Left ventricle myocardium inferior (tissue), 1 donor: ENCODE measurements around the gene HEXIM1. TPM values are rescaled to one million over a fixed set of nuclear protein-coding genes. Genes with fewer than 3 reads are reported as not detected.

Source experiments
- DNase-seq: peaks from one replicate; pipeline ENCODE4 v3.0.0-alpha.2; 2020
- H3K27ac ChIP-seq: fragments of 200-600 bp; replicated peaks from 2 replicates; pipeline ENCODE4 v1.8.0; 2021
- H3K27me3 ChIP-seq: fragments of 200-600 bp; 2 replicates; pipeline ENCODE4 v1.8.0; 2021; ENCODE audit warnings: low read depth
- H3K36me3 ChIP-seq: fragments of 200-600 bp; 2 replicates; pipeline ENCODE4 v1.8.0; 2021
- H3K4me1 ChIP-seq: fragments of 200-600 bp; 2 replicates; pipeline ENCODE4 v1.8.0; 2021
- H3K4me3 ChIP-seq: fragments of 200-600 bp; 2 replicates; pipeline ENCODE4 v1.8.0; 2021; ENCODE audit warnings: mild to moderate bottlenecking, moderate library complexity
- H3K9me3 ChIP-seq: fragments of 200-600 bp; replicated peaks from 2 replicates; pipeline ENCODE4 v1.8.0; 2021
- CTCF ChIP-seq: fragments of 200-600 bp; IDR thresholded peaks from 2 replicates; pipeline ENCODE4 v1.8.0; 2021; ENCODE audit warnings: antibody characterized with exemption, mild to moderate bottlenecking, borderline replicate concordance
- intact Hi-C: fragments of 100-400 bp; cut with micrococcal nuclease; formaldehyde crosslinking; loops from one replicate; pipeline ENCODE4 v1.11.0; 2022
- total RNA-seq: library from RNA; stranded (reverse); fragmentation: NEBNext Ultra II Directional; extraction: Animal tissue kit (Norgen Biotek cat#: 25700); gene quantifications from one replicate; pipeline ENCODE4 v1.2.1, GENCODE V29; 2021
- donor health status: DM: no; HTN: yes; CAD: no; lungs with severe emphysema.

HEXIM1 gene
- total RNA-seq, 1 donor from 2014 or later: 28.8 TPM

DNA sequence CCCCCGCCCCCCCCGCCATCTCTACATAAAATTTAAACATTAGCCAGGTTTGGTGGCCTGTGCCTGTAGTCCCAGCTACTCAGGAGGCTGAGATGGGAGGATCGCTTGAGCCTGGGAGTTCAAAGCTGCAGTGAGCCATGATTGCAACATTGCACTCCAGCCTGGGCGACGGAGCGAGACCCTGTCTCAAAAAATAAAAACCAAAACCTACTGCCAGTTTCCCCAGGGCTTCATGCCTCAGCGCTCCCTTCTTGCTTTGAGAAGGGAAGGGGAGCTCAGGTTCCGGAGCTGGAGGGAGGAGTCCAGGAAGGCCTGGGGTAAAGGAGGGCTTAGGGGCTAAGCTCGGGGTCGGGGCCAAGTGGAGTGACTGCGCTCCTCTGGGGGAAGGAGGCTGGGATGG is 36.4 kb upstream of the HEXIM1 start:
- no peak overlapping the region for H3K4me3 ChIP-seq
- no peak for TF ChIP-seq CTCF
- H3K36me3 ChIP-seq: peaks cover 58% of the 10 kb centered on the region
- no peak for DNase-seq
- no peaks in the 10 kb centered on the region for H3K9me3 ChIP-seq
- intact Hi-C loops: no loop called here
- no peaks in the 10 kb centered on the region for H3K27me3 ChIP-seq
- peaks cover 61% of the 10 kb centered on the region for H3K4me1 ChIP-seq
- H3K27ac ChIP-seq: peak overlapping the region; percentile 95

GRCh38 chr17:45112559-45113423 is 35.5 kb upstream of the HEXIM1 start:
- peaks cover 51% of the 10 kb centered on the region for H3K4me1 ChIP-seq
- H3K27ac ChIP-seq: peak overlapping the region; percentile 95
- no peak for DNase-seq
- H3K36me3 ChIP-seq: peaks cover 57% of the 10 kb centered on the region
- no peaks in the 10 kb centered on the region for H3K27me3 ChIP-seq
- no peak overlapping the region for H3K4me3 ChIP-seq
- no peak for TF ChIP-seq CTCF
- intact Hi-C loops: no loop called here
- H3K9me3 ChIP-seq: no peaks in the 10 kb centered on the region

DNA sequence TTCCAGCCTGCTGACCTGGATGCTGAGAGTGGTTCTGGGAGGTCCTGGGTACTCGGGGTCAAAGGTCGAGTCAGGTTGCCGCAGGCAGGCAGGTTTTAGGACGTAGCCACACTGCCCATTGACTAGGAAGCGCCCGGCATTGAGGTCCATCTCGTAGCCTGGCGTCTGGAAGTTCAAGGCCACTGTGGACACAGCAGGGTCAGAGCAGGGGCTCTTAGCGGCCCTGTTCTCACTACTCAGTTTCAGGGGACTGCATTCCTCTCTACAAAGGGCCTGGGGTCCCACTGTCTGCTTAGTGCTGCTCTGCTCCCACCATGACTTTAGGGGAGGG is 34.9 kb upstream of the HEXIM1 start:
- Histone ChIP-seq H3K36me3 (peaks cover 59% of the 10 kb centered on the region), H3K27me3 (no peaks in the 10 kb centered on the region), H3K9me3 (no peaks in the 10 kb centered on the region), H3K4me1 (peaks cover 45% of the 10 kb centered on the region), H3K4me3 (no peak overlapping the region), H3K27ac (peak overlapping the region; percentile 95)
- no peak for DNase-seq
- intact Hi-C loops: no loop called here
- no peak for TF ChIP-seq CTCF

- Histone ChIP-seq H3K9me3 (no peaks in the 10 kb centered on the region), H3K4me1 (peaks cover 36% of the 10 kb centered on the region), H3K4me3 (no peak overlapping the region), H3K36me3 (peaks cover 69% of the 10 kb centered on the region), H3K27ac (no peak overlapping the region), H3K27me3 (no peaks in the 10 kb centered on the region)
- no peak for TF ChIP-seq CTCF
- intact Hi-C loops: no loop called here
- no peak for DNase-seq
Observed at GRCh38 chr17:45114117-45114932, 34.0 kb upstream of the HEXIM1 start.

- no peak for TF ChIP-seq CTCF
- no peaks in the 10 kb centered on the region for H3K27me3 ChIP-seq
- H3K36me3 ChIP-seq: peaks cover 76% of the 10 kb centered on the region
- intact Hi-C loops: no loop called here
- H3K9me3 ChIP-seq: no peaks in the 10 kb centered on the region
- no peak overlapping the region for H3K4me3 ChIP-seq
- peaks cover 28% of the 10 kb centered on the region for H3K4me1 ChIP-seq
- H3K27ac ChIP-seq: no peak overlapping the region
- no peak for DNase-seq
Observed at GRCh38 chr17:45115015-45115625, 33.2 kb upstream of the HEXIM1 start.
